Fibroblast of villous mesenchyme (primary cell): ENCODE data around the gene DYRK1B. TPM values are rescaled to one million over a fixed set of nuclear protein-coding genes. Genes with fewer than 3 reads are reported as not detected.

ENCODE experiments used
- DNase-seq: peaks from one replicate; pipeline ENCODE4 v3.0.0-alpha.2; 2010; ENCODE audit warnings: low read depth
- H3K4me3 ChIP-seq: 2 replicates; pipeline ENCODE4 v1.5.1; 2011; ENCODE audit warnings: low read depth, mild to moderate bottlenecking, low read length
- total RNA-seq: library from RNA; depleted of rRNA; stranded (reverse); fragments of >200 nt; gene quantifications from 2 replicates; pipeline ENCODE4 v1.2.3, GENCODE V29; 2012
- TF ChIP-seq, protein P1 (sequence below): IDR thresholded peaks from 2 replicates; pipeline ENCODE4 v1.5.1; 2012; ENCODE audit warnings: low read depth, mild to moderate bottlenecking, low read length; ENCODE audit not compliant: insufficient read depth

Gene DYRK1B
- total RNA-seq, 1 donor = 10.4 TPM

DNA sequence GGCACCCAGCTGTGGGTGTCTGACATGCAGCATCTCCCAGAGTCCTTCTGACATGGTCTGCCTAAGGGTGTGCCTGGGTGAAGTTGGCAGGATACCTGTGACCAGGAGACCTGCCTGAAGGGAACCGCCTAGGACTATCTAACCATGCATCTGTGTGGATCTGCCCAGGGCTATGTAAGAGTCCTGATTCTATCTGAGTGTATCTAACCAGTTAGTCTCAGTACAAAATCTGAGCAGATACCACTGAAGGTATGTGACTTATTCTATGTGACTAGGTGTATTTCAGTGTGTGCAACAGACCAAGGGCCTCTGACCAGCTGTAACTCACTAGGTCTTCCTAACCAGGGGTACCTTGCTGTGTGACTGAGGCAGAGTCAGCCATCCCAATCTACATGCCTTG is 40.4 kb upstream of the DYRK1B start:
- TF ChIP-seq, protein P1, sequence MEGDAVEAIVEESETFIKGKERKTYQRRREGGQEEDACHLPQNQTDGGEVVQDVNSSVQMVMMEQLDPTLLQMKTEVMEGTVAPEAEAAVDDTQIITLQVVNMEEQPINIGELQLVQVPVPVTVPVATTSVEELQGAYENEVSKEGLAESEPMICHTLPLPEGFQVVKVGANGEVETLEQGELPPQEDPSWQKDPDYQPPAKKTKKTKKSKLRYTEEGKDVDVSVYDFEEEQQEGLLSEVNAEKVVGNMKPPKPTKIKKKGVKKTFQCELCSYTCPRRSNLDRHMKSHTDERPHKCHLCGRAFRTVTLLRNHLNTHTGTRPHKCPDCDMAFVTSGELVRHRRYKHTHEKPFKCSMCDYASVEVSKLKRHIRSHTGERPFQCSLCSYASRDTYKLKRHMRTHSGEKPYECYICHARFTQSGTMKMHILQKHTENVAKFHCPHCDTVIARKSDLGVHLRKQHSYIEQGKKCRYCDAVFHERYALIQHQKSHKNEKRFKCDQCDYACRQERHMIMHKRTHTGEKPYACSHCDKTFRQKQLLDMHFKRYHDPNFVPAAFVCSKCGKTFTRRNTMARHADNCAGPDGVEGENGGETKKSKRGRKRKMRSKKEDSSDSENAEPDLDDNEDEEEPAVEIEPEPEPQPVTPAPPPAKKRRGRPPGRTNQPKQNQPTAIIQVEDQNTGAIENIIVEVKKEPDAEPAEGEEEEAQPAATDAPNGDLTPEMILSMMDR = no peak
- no peak for DNase-seq

DNA sequence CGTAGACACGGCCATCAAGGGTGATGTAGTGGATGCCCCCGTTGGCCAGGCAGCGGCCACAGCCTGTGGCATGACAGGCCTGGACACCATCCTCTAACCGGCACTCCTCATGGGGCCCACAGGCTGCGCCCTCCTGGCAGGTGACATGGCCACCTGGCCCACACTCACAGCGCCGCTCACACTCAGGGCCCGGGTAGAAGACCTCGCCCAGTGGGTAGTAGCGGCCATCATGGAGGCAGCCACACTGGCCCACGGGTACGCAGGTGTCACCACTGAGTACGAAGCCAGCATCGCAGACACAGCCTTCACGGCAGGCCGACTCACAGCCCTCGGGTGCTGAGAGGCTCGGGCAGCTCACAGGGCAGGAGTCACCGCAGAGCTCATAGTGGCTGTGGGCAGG is 39.4 kb upstream of the DYRK1B start:
- TF ChIP-seq, protein P1 = no peak
- DNase-seq = no peak

More for the DNA sequence above, 40.4 kb upstream of the DYRK1B start:
- no peak overlapping the region for H3K4me3 ChIP-seq

DNA sequence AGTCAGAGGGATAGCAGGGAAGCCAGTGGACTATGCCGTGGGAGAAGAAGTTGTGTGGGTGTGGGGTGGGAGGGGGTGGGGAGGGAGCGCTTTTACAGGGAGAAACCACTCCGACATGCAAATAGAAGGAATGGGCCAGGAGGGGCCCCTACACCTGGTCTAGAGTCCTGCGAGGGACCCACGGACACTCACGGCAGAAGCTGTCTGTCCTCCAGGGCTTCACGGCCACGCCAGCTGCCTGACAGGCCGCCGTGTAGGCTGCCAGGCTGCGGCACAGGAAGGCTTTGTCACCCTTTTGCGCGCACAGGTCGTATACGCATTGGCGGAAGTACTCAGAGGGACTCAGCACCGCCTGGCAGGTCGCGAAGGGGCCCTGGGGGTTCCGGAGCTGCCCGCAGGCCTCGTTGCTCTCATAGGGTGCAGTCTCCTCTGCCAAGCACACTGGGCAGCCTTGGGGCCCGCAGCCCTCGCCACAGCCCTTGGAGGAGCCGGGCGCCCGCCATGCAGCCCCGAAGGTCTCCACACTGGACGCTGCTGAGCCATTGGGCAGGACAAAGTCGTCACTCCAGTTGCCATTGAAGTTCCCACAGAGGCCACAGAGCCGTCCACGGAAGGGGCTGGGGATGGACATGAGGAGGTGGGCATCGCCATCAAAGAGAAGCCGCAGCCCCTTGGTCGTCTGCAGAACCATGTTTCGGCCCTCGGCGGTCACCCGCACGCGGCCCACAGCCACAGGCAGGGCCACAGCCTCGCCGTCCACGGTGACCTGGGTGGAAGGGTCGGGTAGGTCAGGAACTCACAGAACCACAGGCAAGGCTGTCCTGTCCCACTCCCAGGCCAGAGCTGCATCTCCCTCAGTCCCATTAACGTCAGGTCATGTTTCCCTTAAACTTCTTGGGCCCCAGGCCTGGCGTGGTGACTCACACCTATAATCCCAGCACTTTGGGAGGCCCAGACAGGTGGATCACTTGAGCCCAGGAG is 38.2 kb upstream of the DYRK1B start:
- DNase-seq = no peak
- H3K4me3 ChIP-seq = no peak overlapping the region
- TF ChIP-seq, protein P1 = no peak

More for the DNA sequence above, 39.4 kb upstream of the DYRK1B start:
- no peak overlapping the region for H3K4me3 ChIP-seq

DNA sequence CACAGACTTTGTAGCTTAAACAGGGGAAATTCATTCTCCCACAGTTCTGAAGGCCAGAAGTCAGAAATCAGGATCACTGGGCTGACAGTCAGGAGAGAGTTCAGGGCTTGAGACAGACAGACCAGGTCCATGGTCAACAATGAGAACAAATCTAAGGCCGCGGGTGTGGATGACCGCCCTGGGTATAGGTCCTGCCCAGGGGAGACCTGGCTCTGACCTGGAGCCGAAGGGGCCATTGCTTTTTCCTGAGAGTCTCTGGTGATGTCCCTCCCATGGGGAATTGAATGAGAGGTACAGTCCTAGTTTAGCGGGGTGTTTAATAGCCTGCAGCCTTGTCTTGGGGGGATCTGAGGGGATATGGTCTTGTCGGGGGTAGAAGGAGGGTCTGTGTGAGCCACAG is 37.4 kb upstream of the DYRK1B start:
- no peak overlapping the region for H3K4me3 ChIP-seq
- DNase-seq = no peak
- TF ChIP-seq, protein P1 = no peak

DNA sequence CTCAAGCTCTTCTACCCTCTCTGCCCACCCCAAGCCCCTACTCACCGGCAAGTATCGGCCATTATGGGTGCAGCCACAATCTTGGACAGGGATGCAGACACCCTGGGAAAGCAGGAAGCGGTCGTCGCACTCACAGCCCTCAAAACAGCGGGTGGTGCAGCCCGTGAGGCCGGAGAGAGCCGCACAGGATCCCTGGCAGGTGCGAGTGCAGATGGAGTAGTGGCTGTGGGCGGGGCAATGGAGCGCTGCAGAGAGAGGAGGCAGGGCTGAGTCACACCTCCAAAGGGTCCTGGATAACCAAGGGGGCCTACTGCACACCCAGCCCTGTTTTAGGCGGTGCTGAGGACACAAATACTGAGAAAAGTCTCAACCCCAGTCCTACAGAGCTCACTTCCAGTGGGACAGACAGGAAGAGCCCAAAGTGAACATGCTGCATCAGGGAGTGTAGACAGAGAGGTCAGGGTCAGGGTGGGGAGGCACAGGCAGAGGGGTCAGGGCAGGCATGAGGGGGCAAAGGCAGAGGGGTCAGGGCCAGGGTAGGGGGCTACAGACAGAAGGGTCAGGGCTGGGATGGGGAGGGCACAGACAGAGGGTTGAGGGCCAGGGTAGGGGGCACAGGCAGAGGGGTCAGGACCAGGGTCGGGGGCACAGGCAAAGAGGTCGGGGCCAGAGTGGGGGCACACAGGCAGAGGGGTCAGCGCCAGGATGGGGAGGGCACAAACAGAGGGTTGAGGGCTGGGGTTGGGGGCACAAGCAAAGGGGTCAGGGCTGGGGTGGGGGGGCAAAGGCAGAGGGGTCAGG is 36.4 kb upstream of the DYRK1B start:
- TF ChIP-seq, protein P1 = no peak
- no peak overlapping the region for H3K4me3 ChIP-seq
- no peak for DNase-seq

DNA sequence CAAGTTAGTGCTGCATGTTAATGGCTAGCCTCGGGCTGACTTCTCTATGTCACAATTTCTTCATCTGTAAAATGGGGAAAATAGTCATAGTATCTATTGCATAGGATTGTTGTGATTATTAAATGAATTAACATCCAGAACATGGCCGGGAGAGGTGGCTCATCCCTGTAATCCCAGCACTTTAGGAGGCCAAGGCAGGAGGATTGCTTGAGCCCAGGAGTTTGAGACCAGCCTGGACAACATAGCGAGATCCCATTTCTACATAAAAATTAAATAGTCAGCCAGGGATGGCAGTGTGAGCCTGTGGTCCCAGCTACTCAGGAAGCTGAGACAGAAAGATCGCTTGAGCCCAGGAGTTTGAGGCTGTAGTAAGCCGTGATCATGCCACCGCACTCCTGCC is 34.0 kb upstream of the DYRK1B start:
- TF ChIP-seq, protein P1 = no peak
- DNase-seq = no peak
- H3K4me3 ChIP-seq = no peak overlapping the region
